ENCODE results near the gene LIMK2. TPM values are rescaled to one million over a fixed set of nuclear protein-coding genes. Genes with fewer than 3 reads are reported as not detected.

LIMK2 gene
- total and polyA plus RNA-seq, 4 donors = 6.6 to 39.2 (median 13.4) TPM

DNA sequence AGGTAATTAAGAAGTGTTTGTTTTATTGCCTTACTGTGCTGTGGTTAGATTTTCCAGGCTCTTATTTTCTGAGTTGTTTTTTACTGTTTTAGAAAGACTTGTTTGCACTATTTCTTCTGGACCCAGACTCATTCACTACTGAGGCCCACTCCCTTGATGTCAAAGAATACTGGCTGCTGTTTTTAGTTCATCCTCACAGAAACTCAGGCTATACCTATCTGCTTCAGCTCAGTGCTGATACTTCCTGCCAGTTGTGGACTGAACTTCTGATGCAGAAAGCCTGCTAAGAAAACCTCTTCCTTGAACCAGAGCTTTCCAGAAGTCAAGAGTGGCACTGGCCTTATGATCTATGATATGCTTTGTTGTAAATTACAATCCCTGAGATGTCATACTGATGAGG lies 96.1 kb downstream of the LIMK2 start:
- Histone ChIP-seq H3K9me3 (ENCODE audit: control insufficient read depth in 4 of 4, low read length in 3 of 4) (no peaks in the 10 kb centered on the region), H3K27ac (ENCODE audit: low read depth in 1 of 2, low read length in 2 of 2) (no peak overlapping the region), H3K4me3 (ENCODE audit: low read depth in 1 of 3, low read length in 3 of 3) (no peak overlapping the region), H3K9ac (ENCODE audit: low read depth in 1 of 2, low read length in 2 of 2) (no peak overlapping the region), H3K4me1 (ENCODE audit: control insufficient read depth in 4 of 4, insufficient read depth in 4 of 4, low read length in 3 of 4) (no peaks in the 10 kb centered on the region), H3K27me3 (ENCODE audit: control insufficient read depth in 4 of 4, insufficient read depth in 4 of 4, low read length in 3 of 4) (no peaks in the 10 kb centered on the region), H3K36me3 (ENCODE audit: control insufficient read depth in 4 of 4, insufficient read depth in 3 of 4, low read depth in 1 of 4, low read length in 3 of 4) (no peaks in the 10 kb centered on the region)
- DNase-seq (ENCODE audit: low spot score) = no peak
- TF ChIP-seq TAF1 (conservative IDR thresholded peaks at IDR 0.05) (no peak), ZBTB33 (IDR thresholded peaks at IDR 0.05) (no peak), NR2F2 (IDR thresholded peaks at IDR 0.05) (no peak), JUND (IDR thresholded peaks at IDR 0.05) (no peak), SP1 (IDR thresholded peaks at IDR 0.05) (no peak)
- TF ChIP-seq, protein P1, sequence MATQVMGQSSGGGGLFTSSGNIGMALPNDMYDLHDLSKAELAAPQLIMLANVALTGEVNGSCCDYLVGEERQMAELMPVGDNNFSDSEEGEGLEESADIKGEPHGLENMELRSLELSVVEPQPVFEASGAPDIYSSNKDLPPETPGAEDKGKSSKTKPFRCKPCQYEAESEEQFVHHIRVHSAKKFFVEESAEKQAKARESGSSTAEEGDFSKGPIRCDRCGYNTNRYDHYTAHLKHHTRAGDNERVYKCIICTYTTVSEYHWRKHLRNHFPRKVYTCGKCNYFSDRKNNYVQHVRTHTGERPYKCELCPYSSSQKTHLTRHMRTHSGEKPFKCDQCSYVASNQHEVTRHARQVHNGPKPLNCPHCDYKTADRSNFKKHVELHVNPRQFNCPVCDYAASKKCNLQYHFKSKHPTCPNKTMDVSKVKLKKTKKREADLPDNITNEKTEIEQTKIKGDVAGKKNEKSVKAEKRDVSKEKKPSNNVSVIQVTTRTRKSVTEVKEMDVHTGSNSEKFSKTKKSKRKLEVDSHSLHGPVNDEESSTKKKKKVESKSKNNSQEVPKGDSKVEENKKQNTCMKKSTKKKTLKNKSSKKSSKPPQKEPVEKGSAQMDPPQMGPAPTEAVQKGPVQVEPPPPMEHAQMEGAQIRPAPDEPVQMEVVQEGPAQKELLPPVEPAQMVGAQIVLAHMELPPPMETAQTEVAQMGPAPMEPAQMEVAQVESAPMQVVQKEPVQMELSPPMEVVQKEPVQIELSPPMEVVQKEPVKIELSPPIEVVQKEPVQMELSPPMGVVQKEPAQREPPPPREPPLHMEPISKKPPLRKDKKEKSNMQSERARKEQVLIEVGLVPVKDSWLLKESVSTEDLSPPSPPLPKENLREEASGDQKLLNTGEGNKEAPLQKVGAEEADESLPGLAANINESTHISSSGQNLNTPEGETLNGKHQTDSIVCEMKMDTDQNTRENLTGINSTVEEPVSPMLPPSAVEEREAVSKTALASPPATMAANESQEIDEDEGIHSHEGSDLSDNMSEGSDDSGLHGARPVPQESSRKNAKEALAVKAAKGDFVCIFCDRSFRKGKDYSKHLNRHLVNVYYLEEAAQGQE (IDR thresholded peaks at IDR 0.05) = no peak
- TF ChIP-seq, protein P2, sequence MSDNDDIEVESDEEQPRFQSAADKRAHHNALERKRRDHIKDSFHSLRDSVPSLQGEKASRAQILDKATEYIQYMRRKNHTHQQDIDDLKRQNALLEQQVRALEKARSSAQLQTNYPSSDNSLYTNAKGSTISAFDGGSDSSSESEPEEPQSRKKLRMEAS (IDR thresholded peaks at IDR 0.05) = no peak

DNA sequence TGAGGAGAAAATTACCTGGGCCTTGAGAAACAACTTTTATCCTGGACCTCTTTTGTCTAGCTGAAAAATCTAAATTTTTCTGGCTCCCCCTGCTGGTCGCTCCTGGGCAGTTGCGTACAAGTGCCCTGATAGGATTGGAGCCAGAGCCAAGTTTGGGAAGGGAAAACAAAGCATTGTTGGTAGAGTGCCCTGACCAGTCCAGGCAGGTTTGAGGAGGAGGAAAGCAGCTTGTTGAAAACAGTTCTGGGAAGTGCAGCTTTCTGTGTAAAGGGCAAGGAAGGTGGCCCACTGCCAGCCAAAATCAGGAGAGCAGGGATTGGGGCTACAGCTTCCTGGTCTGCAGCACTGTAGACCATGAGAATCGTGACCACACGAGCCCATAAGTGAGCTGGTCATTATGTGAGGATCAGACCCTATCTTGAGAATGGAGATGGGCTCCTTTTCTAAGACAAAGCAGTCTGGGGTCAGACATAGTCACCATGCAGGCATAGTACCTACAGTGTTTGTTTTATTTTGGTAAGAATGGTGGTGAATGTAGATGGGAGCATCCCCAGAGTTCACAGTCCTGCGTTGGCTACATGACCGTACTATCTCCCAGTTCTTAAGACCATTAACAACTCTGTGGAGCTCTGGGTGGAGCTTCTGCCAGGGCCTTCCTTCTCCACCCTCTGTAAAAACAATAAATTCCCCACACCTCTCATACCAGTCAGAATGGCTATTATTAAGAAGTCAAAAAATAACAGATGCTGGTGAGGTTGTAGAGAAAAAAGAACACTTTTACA lies 101.5 kb downstream of the LIMK2 start:
- Histone ChIP-seq H3K4me3 (ENCODE audit: low read depth in 1 of 3, low read length in 3 of 3) (no peak overlapping the region), H3K4me1 (ENCODE audit: control insufficient read depth in 4 of 4, insufficient read depth in 4 of 4, low read length in 3 of 4) (peaks cover 0 to 4% (median 0%) of the 10 kb centered on the region in 4 donors), H3K36me3 (ENCODE audit: control insufficient read depth in 4 of 4, insufficient read depth in 3 of 4, low read depth in 1 of 4, low read length in 3 of 4) (no peaks in the 10 kb centered on the region), H3K27me3 (ENCODE audit: control insufficient read depth in 4 of 4, insufficient read depth in 4 of 4, low read length in 3 of 4) (no peaks in the 10 kb centered on the region), H3K9me3 (ENCODE audit: control insufficient read depth in 4 of 4, low read length in 3 of 4) (peaks cover 0 to 5% (median 1%) of the 10 kb centered on the region in 4 donors), H3K9ac (ENCODE audit: low read depth in 1 of 2, low read length in 2 of 2) (peak overlapping the region in 1 of 2 donors; percentile 45), H3K27ac (ENCODE audit: low read depth in 1 of 2, low read length in 2 of 2) (peak overlapping the region; percentile 62 to 67)
- WGBS = 35% methylated on average over 6 of the region's 6 CpGs
- TF ChIP-seq, protein P1 (IDR thresholded peaks at IDR 0.05) = peak; percentile 61
- TF ChIP-seq NR2F2 (IDR thresholded peaks at IDR 0.05) (no peak), YY1 (IDR thresholded peaks at IDR 0.05) (peak; percentile 46), HNF4A (conservative IDR thresholded peaks at IDR 0.05) (peak; percentile 32 to 57), JUND (IDR thresholded peaks at IDR 0.05) (no peak), RAD21 (IDR thresholded peaks at IDR 0.05) (peak; percentile 80 to 82), EGR1 (IDR thresholded peaks at IDR 0.05; ENCODE audit: low read depth in 2 of 2) (no peak), HNF4G (IDR thresholded peaks at IDR 0.05) (no peak), ZBTB33 (IDR thresholded peaks at IDR 0.05) (peak; percentile 63), SP1 (IDR thresholded peaks at IDR 0.05) (peak; percentile 45), RXRA (IDR thresholded peaks at IDR 0.05) (peak in 1 of 2 donors; percentile 70), FOXA1 (IDR thresholded peaks at IDR 0.05) (peak; percentile 17), FOXA2 (IDR thresholded peaks at IDR 0.05) (peak; percentile 70), GABPA (IDR thresholded peaks at IDR 0.05 in 1 of 2, conservative IDR thresholded peaks at IDR 0.05 in 1 of 2) (peak in 1 of 2 donors; percentile 41)
- TF ChIP-seq, protein P2 (IDR thresholded peaks at IDR 0.05) = peak; percentile 60
- TF ChIP-seq, protein P3, sequence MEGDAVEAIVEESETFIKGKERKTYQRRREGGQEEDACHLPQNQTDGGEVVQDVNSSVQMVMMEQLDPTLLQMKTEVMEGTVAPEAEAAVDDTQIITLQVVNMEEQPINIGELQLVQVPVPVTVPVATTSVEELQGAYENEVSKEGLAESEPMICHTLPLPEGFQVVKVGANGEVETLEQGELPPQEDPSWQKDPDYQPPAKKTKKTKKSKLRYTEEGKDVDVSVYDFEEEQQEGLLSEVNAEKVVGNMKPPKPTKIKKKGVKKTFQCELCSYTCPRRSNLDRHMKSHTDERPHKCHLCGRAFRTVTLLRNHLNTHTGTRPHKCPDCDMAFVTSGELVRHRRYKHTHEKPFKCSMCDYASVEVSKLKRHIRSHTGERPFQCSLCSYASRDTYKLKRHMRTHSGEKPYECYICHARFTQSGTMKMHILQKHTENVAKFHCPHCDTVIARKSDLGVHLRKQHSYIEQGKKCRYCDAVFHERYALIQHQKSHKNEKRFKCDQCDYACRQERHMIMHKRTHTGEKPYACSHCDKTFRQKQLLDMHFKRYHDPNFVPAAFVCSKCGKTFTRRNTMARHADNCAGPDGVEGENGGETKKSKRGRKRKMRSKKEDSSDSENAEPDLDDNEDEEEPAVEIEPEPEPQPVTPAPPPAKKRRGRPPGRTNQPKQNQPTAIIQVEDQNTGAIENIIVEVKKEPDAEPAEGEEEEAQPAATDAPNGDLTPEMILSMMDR (IDR thresholded peaks at IDR 0.05; ENCODE audit: low read depth, low read length, missing input control) = peak; percentile 95
- peak; percentile 73 for DNase-seq (ENCODE audit: low spot score)

All from liver (tissue), 9 donors.